ENCODE results near the gene BTLA. TPM values are rescaled to one million over a fixed set of nuclear protein-coding genes. Genes with fewer than 3 reads are reported as not detected.
"Not testable (repeated sequence)": the region's sequence is repeated elsewhere in the genome, so short reads cannot be mapped to it uniquely, and the experiment has no call there.

The BTLA gene
- total and polyA plus RNA-seq, 8 donors = 0.14 to 1.6 (median 0.43) TPM

DNA sequence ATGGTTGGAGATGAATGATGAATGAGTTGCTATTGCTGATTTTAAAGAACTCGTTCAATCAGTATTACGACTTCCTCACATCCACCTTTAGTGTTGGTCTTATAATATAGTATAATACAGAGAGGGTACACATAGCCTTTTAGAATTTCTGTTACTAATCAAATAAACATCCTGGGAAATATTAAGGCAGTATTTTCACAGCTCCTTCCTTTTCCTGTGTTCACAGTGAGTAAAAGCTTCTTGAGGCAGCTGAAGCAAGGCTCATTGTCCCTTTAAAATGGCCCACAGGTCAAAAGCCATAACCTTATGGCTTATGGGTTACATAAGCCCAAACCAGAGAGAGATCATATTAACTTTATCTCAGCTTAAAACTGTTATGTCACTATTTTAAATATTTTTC lies 1.3 kb upstream of the BTLA start:
- intact Hi-C loops (cut with DNase I) = no loop called here

GRCh38 chr3:112497897-112498548 lies 1.2 kb downstream of the BTLA start:
- TF ChIP-seq CTCF (IDR thresholded peaks at IDR 0.05) = no peak
- H3K4me3 ChIP-seq = no peak overlapping the region
- no peaks in the 10 kb centered on the region for H3K9me3 ChIP-seq
- intact Hi-C loops (cut with DNase I) = no loop called here
- H3K36me3 ChIP-seq = no peaks in the 10 kb centered on the region
- ATAC-seq (no peak), DNase-seq (no peak)
- H3K4me1 ChIP-seq = no peaks in the 10 kb centered on the region
- H3K27me3 ChIP-seq = no peaks in the 10 kb centered on the region
- H3K27ac ChIP-seq = no peak overlapping the region

More for the DNA sequence above, 1.3 kb upstream of the BTLA start:
- H3K9me3 ChIP-seq = no peaks in the 10 kb centered on the region
- no peaks in the 10 kb centered on the region for H3K27me3 ChIP-seq
- DNase-seq (no peak), ATAC-seq (no peak)
- H3K4me1 ChIP-seq = no peaks in the 10 kb centered on the region
- no peaks in the 10 kb centered on the region for H3K36me3 ChIP-seq
- H3K4me3 ChIP-seq = no peak overlapping the region
- no peak for TF ChIP-seq CTCF (IDR thresholded peaks at IDR 0.05)
- H3K27ac ChIP-seq = no peak overlapping the region

GRCh38 chr3:112496366-112497067 lies 2.8 kb downstream of the BTLA start:
- H3K27me3 ChIP-seq = no peaks in the 10 kb centered on the region
- H3K4me1 ChIP-seq = no peaks in the 10 kb centered on the region
- no peaks in the 10 kb centered on the region for H3K36me3 ChIP-seq
- DNase-seq = no peak
- no peak overlapping the region for H3K27ac ChIP-seq
- H3K4me3 ChIP-seq = no peak overlapping the region
- no peak for TF ChIP-seq CTCF (IDR thresholded peaks at IDR 0.05)
- H3K9me3 ChIP-seq = no peaks in the 10 kb centered on the region
- no peak for ATAC-seq
- intact Hi-C loops (cut with DNase I) = no loop called here

GRCh38 chr3:112494448-112494767 lies 4.9 kb downstream of the BTLA start:
- H3K9me3 ChIP-seq; H3K36me3 ChIP-seq; H3K27me3 ChIP-seq; DNase-seq; H3K4me1 ChIP-seq; ATAC-seq; H3K27ac ChIP-seq; intact Hi-C loops (cut with DNase I); H3K4me3 ChIP-seq: not testable (repeated sequence)

DNA sequence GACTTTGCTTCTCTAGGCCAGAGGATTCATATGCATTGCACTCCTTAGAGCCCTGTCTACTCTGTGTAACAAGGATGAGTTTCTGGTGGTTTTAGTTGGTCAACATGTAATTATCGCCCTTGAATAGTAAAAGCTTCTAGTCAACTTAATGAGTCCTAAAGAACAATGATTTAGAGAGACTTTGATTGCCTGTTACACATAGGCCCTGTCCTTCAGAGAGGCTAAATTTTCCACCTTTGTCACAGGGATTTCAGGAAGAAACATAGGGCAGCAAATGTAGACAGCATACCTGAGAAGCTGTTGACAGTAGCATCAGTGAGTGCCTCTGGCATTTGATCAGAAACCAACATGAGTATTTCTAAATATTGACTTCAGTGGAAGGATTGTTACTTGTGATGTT lies 7.1 kb downstream of the BTLA start:
- H3K27me3 ChIP-seq = no peaks in the 10 kb centered on the region
- ATAC-seq (peak; percentile 43), DNase-seq (no peak)
- no peaks in the 10 kb centered on the region for H3K36me3 ChIP-seq
- no peak for TF ChIP-seq CTCF (IDR thresholded peaks at IDR 0.05)
- no peak overlapping the region for H3K4me3 ChIP-seq
- intact Hi-C loops (cut with DNase I) = no loop called here
- no peak overlapping the region for H3K27ac ChIP-seq
- H3K9me3 ChIP-seq = no peaks in the 10 kb centered on the region
- no peaks in the 10 kb centered on the region for H3K4me1 ChIP-seq

GRCh38 chr3:112491373-112491772 lies 7.9 kb downstream of the BTLA start:
- Histone ChIP-seq H3K27ac (no peak overlapping the region), H3K27me3 (no peaks in the 10 kb centered on the region), H3K9me3 (no peaks in the 10 kb centered on the region), H3K4me1 (no peaks in the 10 kb centered on the region), H3K4me3 (no peak overlapping the region), H3K36me3 (no peaks in the 10 kb centered on the region)
- no peak for TF ChIP-seq CTCF (IDR thresholded peaks at IDR 0.05)
- ATAC-seq (no peak), DNase-seq (no peak)
- intact Hi-C loops (cut with DNase I) = no loop called here
